HG02938 (cell line): ENCODE results near the gene FAM72C.
"Not testable (repeated sequence)": the region's sequence is repeated elsewhere in the genome, so short reads cannot be mapped to it uniquely, and the experiment has no call there.

Source experiments
- ATAC-seq: cut with Tn5 transposase; IDR thresholded peaks from one replicate; pipeline ENCODE4 v1.9.1; 2021; ENCODE audit warnings: mild to moderate bottlenecking, moderate library complexity; ENCODE audit not compliant: unreplicated experiment

FAM72C gene

GRCh38 chr1:143987868-143988267, 16.1 kb upstream of the FAM72C start:
- ATAC-seq: not testable (repeated sequence)

- ATAC-seq: not testable (repeated sequence)
These were observed 13.1 kb upstream of the FAM72C start for GRCh38 chr1:143984721-143985473.

- not testable (repeated sequence) for ATAC-seq
These were observed 2.6 kb upstream of the FAM72C start for GRCh38 chr1:143974416-143974815.

GRCh38 chr1:143973876-143974414, 2.2 kb upstream of the FAM72C start:
- not testable (repeated sequence) for ATAC-seq

GRCh38 chr1:143972753-143973326, 1.1 kb upstream of the FAM72C start:
- peak; percentile 2 for ATAC-seq

GRCh38 chr1:143965860-143966259, 5.9 kb downstream of the FAM72C start:
- ATAC-seq: not testable (repeated sequence)

GRCh38 chr1:143964294-143964693, 7.5 kb downstream of the FAM72C start:
- ATAC-seq: not testable (repeated sequence)

- ATAC-seq: not testable (repeated sequence)
These were observed 15.9 kb downstream of the FAM72C start for GRCh38 chr1:143955930-143956329.

GRCh38 chr1:143952913-143953312, 18.9 kb downstream of the FAM72C start:
- not testable (repeated sequence) for ATAC-seq

GRCh38 chr1:143951485-143952391, 20.0 kb downstream of the FAM72C start:
- ATAC-seq: not testable (repeated sequence)

- ATAC-seq: not testable (repeated sequence)
These were observed 24.0 kb downstream of the FAM72C start for GRCh38 chr1:143947749-143948148.

- not testable (repeated sequence) for ATAC-seq
These were observed 26.5 kb downstream of the FAM72C start for GRCh38 chr1:143945253-143945652.

GRCh38 chr1:143944576-143945240, 27.1 kb downstream of the FAM72C start:
- ATAC-seq: not testable (repeated sequence)

- not testable (repeated sequence) for ATAC-seq
These were observed 28.3 kb downstream of the FAM72C start for GRCh38 chr1:143943319-143943978.

GRCh38 chr1:143942238-143942860, 29.4 kb downstream of the FAM72C start:
- not testable (repeated sequence) for ATAC-seq

GRCh38 chr1:143939666-143940065, 32.1 kb downstream of the FAM72C start:
- not testable (repeated sequence) for ATAC-seq

GRCh38 chr1:143938922-143939321, 32.9 kb downstream of the FAM72C start:
- not testable (repeated sequence) for ATAC-seq

- not testable (repeated sequence) for ATAC-seq
These were observed 35.2 kb downstream of the FAM72C start for GRCh38 chr1:143936457-143937115.

GRCh38 chr1:143919127-143919526, 52.7 kb downstream of the FAM72C start:
- not testable (repeated sequence) for ATAC-seq
